CD4-positive, alpha-beta T cell treated with Interleukin-15 for 1 hour (primary cell): ENCODE measurements around the gene TLL2.

Source experiments
- DNase-seq: peaks from one replicate; pipeline ENCODE4 v3.0.0-alpha.2; 2020

Gene TLL2

DNA sequence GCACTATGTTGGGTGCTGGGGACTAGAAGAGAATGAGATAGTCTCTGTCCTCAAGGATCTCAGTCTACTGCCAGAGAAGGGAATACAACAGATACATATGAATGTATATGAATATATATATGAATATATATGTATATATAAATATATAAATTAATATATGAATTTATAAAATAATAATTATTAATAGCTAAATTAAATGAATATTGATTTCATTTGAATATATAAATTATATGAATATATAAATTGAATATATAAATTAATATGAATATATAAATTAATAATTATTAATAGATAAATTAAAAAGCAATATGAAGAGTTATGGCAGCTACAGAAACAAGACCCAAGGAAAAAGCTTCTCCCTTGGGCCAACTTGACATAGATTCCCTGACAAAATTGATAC lies 95.1 kb downstream of the TLL2 start:
- no peak for DNase-seq

DNA sequence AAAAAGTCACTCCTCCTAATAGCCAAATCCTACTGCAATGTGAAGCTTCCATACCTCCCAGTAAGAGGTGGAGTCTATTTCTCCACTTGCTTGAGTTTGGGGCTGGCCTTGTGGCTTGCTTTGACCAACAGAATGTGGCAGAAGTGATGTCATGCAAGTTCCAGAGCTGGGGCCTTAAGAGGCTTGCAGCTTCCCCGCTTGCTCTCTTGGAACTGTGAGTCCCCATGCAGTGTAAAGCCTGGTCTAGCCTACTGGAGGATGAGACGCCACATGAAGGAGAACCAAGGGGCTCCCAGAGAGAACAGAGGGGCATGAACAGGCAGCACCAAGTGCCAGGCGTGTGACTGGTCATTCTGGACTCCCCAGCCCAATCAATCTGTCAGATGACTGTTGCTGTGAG lies 96.3 kb downstream of the TLL2 start:
- DNase-seq: no peak

GRCh38 chr10:96416643-96417042 lies 97.1 kb downstream of the TLL2 start:
- DNase-seq: no peak

- DNase-seq: no peak
Measured at GRCh38 chr10:96415891-96416554, 97.7 kb downstream of the TLL2 start.

- DNase-seq: no peak
Measured at GRCh38 chr10:96415150-96415890, 98.4 kb downstream of the TLL2 start.

DNA sequence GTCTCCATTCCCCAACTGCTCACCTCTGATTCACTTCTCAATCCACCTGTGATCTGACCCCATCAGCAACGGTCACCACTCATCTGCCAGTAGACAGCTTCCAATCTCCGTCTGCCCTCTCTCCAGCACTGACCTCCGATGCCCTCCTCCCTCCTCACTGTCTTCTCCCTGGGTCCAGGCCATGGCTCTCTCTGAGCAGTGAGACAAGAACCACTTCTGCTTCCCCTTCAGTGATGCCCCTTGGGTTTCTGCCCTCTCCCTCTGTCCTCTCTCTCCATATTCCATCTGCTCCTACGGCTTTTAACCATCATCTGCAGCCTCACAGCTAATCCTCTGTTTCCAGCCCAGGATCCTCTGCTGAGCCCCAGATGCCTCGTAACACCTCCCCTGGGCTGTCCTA lies 99.4 kb downstream of the TLL2 start:
- DNase-seq: no peak

GRCh38 chr10:96413151-96413787 lies 100.5 kb downstream of the TLL2 start:
- no peak for DNase-seq

- no peak for DNase-seq
Measured at GRCh38 chr10:96411716-96412320, 101.9 kb downstream of the TLL2 start.

DNA sequence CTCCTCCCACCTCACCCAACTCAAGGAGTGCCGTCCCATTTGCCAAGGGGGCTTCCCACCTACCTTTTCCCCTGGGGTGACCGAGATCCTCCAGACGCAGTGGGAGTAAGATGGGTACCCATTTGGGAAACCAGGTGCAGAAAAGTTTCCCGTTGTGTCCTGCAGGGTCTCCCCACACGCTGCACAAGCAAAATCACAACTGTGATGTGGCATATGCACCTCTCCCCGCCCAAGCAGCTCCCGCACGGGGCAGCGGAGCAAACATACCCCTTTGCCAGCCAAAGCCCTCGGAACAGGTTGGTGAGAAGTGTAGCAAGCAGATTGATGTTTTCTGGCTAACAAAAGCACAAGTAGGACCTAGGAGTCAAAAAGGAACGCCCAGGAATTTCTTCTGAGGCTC lies 103.4 kb downstream of the TLL2 start:
- no peak for DNase-seq

DNA sequence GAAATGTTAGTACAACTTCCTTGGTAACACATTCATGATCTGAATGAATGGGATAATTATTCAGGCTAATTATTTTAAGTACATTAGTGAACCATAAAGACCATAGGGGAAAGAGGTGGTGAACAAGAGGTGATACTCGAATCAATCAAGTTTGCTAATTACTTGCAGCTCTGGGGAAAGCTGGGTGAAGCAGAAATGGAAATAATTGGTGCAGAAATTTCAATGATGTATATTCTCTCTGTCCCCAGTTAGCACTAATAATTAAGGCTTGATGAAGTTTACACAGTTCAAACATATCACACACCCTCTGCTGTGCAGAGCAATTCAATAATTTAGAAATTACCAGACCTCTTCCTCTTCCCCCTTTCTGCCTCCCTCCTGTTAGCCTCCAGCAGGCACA lies 105.5 kb downstream of the TLL2 start:
- no peak for DNase-seq

- no peak for DNase-seq
Measured at GRCh38 chr10:96407560-96408069, 106.1 kb downstream of the TLL2 start.

DNA sequence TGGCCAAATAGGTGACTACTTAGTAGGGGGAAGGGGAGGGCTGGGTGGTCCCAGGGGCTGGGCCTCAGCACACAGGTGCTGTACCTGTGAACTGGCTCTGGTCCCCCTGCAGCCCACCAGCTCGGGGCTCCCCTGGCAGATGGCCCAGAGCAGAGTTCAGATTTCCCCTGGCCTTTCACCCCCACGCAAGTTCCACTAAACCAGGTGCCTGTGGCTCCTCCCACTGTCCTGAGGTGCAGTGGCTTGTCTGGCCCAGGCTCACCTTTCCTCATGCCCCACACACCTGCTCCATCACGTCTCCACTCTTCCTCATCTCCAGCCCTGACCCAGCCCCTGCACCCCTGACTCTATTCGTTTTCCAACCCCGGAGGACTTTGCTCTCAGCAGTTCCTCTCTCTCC lies 107.6 kb downstream of the TLL2 start:
- DNase-seq: no peak

DNA sequence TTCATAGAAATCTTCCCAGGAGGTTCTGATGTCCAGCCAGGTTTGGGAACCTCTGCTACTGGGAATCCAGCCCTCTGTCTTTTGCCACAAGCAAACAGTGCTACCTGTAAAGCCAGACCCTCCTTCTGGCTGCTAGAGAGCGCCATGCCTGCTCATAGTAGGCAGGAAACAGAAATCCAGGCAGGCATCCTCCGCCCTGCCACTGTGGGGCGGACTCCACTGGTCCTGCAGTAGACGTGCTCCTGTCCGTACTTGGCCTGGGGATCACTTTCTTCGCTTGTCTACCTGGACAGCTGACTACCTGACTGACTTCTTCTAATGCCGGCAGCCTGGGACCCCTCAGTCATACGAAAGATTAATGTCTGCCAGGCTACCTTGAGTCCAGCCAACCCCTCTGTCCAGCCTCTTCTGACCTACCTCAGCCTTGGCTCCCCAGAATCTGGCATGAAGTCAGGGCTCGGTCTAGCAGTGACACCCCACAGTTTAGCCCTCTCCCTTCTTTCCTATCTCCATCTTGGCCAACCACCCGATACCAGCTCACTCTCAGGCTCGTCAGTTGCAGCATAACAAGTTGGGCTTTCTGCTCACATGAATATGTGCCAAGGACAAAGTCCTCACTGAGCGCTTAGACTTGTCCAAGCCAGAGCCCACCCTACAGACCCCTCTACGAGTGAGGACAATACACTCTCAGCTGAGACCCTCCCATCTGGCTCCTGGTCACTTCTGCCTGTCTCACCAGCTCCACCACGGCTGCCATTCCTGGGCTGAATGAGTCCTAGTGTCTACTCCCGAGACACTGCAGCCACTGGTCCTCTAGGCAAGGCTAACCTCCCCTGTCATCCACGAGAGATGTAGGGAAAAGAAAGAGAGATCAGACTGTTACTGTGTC lies 111.1 kb downstream of the TLL2 start:
- no peak for DNase-seq

GRCh38 chr10:96401036-96401435 lies 112.7 kb downstream of the TLL2 start:
- no peak for DNase-seq

DNA sequence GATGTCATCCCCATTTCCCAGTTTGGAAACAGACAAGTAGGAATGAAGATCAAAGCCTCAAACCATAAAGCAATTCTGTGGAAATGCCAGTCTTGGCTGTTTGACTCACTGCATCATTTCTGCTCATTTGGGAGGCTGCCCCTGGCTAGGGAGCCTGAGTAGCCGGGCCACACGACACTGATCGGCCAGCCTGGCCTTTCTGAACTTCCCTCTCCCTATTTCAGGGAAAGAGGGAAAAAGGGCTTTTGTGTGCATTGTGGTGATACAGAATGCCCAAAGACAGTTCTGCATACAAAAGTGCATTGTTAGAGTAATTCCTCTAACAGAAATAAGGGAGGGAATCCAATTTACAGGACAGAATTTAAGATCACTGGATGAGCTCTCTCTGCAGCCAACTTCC lies 113.3 kb downstream of the TLL2 start:
- no peak for DNase-seq

GRCh38 chr10:96397902-96398301 lies 115.8 kb downstream of the TLL2 start:
- DNase-seq: no peak

DNA sequence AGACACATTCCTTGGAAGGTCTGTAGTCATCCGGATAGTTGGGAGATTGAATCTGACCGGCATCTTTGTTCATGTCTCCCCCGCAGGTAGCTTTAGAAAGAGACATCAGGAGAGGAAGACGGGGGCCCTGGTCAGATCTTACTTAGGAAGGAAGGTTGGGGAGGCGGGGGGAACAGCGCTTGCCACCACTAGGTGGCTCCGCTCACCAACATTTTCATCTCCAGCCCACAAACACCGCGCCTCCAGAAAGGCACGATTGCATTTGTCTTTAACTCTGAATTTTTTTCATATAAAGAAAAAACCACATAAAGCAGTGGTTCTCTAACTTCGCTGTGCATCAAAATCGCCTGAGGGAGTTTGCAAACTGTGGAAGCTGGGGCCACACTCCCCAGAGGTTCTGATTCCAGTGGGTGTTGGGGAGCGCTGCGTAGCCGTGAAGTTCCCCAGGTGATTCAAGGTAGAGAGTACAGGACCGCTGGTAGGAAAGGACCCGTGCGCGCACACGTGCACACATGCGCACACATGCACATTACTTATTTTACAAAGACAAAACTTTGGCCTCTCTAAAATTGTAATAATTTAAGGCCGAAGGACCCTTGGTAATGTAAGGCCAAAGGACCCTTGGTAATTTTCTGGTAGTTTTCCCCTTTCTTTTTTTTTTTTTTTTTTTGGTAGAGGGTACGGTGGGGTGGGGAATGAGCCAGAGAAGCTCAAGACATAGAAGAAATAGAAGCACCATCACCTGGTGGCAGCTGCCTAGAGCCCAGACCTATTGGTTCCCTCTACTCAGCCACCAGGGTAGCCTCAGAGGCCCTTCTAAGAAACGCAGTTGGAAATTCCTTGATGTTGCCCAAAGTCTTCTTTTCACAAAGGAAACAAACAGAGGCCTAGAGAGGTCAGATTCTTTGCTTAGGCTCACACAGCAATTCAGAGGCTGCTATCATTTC lies 117.5 kb downstream of the TLL2 start:
- DNase-seq: peak; percentile 55

- no peak for DNase-seq
Measured at GRCh38 chr10:96390460-96390864, 123.3 kb downstream of the TLL2 start.

DNA sequence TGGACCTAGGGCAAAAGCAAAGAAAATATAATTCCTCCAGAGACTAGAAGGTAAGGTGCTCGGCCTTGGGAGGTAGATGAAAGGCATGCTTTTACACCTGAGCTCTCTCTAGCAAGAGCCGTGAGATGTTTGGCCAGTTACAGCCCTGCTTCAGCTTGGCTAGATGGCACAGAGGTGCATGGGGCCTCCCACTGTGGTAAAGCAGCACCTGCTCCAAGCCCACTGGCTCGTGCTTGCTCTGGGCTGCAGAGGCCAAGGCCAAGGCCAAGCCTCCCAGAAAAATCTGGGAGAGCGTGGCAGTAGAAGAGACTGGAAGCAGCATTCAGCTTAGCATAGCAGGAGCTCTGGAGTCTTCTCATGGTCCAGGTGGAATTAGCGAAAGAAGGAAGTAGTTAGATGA lies 123.9 kb downstream of the TLL2 start:
- DNase-seq: no peak

- no peak for DNase-seq
Measured at GRCh38 chr10:96387601-96388000, 126.1 kb downstream of the TLL2 start.

DNA sequence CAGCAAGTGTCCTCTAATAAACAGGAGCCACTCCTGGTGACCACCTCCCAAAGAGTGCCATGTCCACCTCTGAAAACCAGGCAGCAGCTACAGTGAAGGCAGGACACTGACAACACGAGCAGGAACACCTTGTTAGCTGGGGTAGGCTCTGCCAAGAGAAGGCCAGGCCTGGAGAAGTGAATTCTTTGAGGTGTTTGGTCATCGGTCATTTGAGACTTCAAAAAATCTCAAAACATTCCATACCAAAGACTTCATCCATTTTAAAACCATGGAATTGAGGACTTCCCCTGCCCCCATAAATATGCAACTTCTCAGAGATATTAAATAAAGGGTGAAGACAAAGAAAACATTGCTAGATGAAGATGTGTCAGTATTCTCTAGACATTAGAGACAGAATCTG lies 126.6 kb downstream of the TLL2 start:
- no peak for DNase-seq
